Liver (tissue), 9 donors: Measurements from ENCODE around the gene RPTOR. TPM values are rescaled to one million over a fixed set of nuclear protein-coding genes. Genes with fewer than 3 reads are reported as not detected.

Experiments
- DNase-seq: peaks from one replicate; pipeline ENCODE4 v3.0.0-alpha.2; 2017; ENCODE audit warnings: low spot score
- H3K27ac ChIP-seq, 2 donors: one replicate each; pipeline ENCODE4 v1.7.0; 2013; ENCODE audit warnings: inconsistent platforms in 2 of 2, low read length in 2 of 2, control low read depth in 1 of 2, low read depth in 1 of 2, mild to moderate bottlenecking in 1 of 2
- H3K27me3 ChIP-seq, 4 donors: one replicate each; pipeline versions ENCODE4 v1.6.1 to v1.7.0; 2013; ENCODE audit warnings: low read length in 3 of 4, inconsistent platforms in 1 of 4, mild to moderate bottlenecking in 1 of 4, moderate library complexity in 1 of 4; ENCODE audit not compliant: control insufficient read depth in 4 of 4, insufficient read depth in 4 of 4
- H3K36me3 ChIP-seq, 4 donors: one replicate each; pipeline versions ENCODE4 v1.6.1 to v1.7.0; 2013; ENCODE audit warnings: low read length in 3 of 4, mild to moderate bottlenecking in 3 of 4, low read depth in 1 of 4, moderate library complexity in 1 of 4; ENCODE audit not compliant: control insufficient read depth in 4 of 4, insufficient read depth in 3 of 4
- H3K4me1 ChIP-seq, 4 donors: one replicate each; pipeline versions ENCODE4 v1.6.1 to v1.7.0; 2013; ENCODE audit warnings: low read length in 3 of 4, mild to moderate bottlenecking in 3 of 4, moderate library complexity in 1 of 4; ENCODE audit not compliant: control insufficient read depth in 4 of 4, insufficient read depth in 4 of 4
- H3K4me3 ChIP-seq, 3 donors: one replicate each; pipeline versions ENCODE4 v1.6.1 to v1.7.0; 2013; ENCODE audit warnings: low read length in 3 of 3, control low read depth in 1 of 3, low read depth in 1 of 3, mild to moderate bottlenecking in 1 of 3
- H3K9ac ChIP-seq, 2 donors: one replicate each; pipeline ENCODE4 v1.7.0; 2013; ENCODE audit warnings: low read length in 2 of 2, mild to moderate bottlenecking in 2 of 2, moderate library complexity in 2 of 2, control low read depth in 1 of 2, low read depth in 1 of 2
- H3K9me3 ChIP-seq, 4 donors: one replicate each; pipeline versions ENCODE4 v1.6.1 to v1.7.0; 2013; ENCODE audit warnings: low read length in 3 of 4; ENCODE audit not compliant: control insufficient read depth in 4 of 4
- EGR1 ChIP-seq, 2 donors: IDR thresholded peaks; 2 replicates each; pipeline ENCODE4 v1.6.1; 2016 to 2018; ENCODE audit warnings: antibody characterized with exemption in 2 of 2, low read depth in 2 of 2
- FOXA1 ChIP-seq: IDR thresholded peaks from 2 replicates; pipeline ENCODE4 v1.6.1; 2016; ENCODE audit warnings: antibody characterized with exemption
- FOXA2 ChIP-seq: IDR thresholded peaks from 2 replicates; pipeline ENCODE4 v1.6.1; 2016; ENCODE audit warnings: antibody characterized with exemption
- GABPA ChIP-seq, 2 donors: IDR thresholded peaks in 1 of 2; conservative IDR thresholded peaks in 1 of 2; 2 replicates each; pipeline ENCODE4 v1.6.1; 2016; ENCODE audit warnings: antibody characterized with exemption in 2 of 2, mild to moderate bottlenecking in 1 of 2, moderate library complexity in 1 of 2
- HNF4A ChIP-seq, 2 donors: conservative IDR thresholded peaks; 2 replicates each; pipeline ENCODE4 v1.6.1; 2016; ENCODE audit warnings: antibody characterized with exemption in 2 of 2, mild to moderate bottlenecking in 2 of 2
- HNF4G ChIP-seq: IDR thresholded peaks from 2 replicates; pipeline ENCODE4 v1.6.1; 2016; ENCODE audit warnings: antibody characterized with exemption
- JUND ChIP-seq, 2 donors: IDR thresholded peaks; 2 replicates each; pipeline ENCODE4 v1.6.1; 2016; ENCODE audit warnings: antibody characterized with exemption in 2 of 2
- RAD21 ChIP-seq, 2 donors: IDR thresholded peaks; 2 replicates each; pipeline ENCODE4 v1.6.1; 2016; ENCODE audit warnings: antibody characterized with exemption in 2 of 2, mild to moderate bottlenecking in 2 of 2
- RXRA ChIP-seq, 2 donors: IDR thresholded peaks; 2 replicates each; pipeline ENCODE4 v1.6.1; 2017 to 2018; ENCODE audit warnings: antibody characterized with exemption in 2 of 2, mild to moderate bottlenecking in 1 of 2
- SP1 ChIP-seq: IDR thresholded peaks from 2 replicates; pipeline ENCODE4 v1.6.1; 2018; ENCODE audit warnings: antibody characterized with exemption, mild to moderate bottlenecking
- TAF1 ChIP-seq: conservative IDR thresholded peaks from 2 replicates; pipeline ENCODE4 v1.6.1; 2016; ENCODE audit warnings: antibody characterized with exemption, mild to moderate bottlenecking
- YY1 ChIP-seq: IDR thresholded peaks from 2 replicates; pipeline ENCODE4 v1.6.1; 2016; ENCODE audit warnings: antibody characterized with exemption, mild to moderate bottlenecking
- WGBS: extraction: QIAGEN DNeasy Blood & Tissue Kit; methylation state at CpG from one replicate; pipeline ENCODE4 v1.1.7; 2013; 5-methylcytosine and 5-hydroxymethylcytosine counted together
- polyA plus RNA-seq, 2 donors: library from polyadenylated mRNA; stranded (reverse) in 1 of 2; unstranded in 1 of 2; fragments of 200-250 nt in 1 of 2; fragments of >200 nt in 1 of 2; fragmentation: Nextera tagmentation in 1 of 2; extraction: Ambion mirVana in 1 of 2; gene quantifications; one replicate each; pipeline versions ENCODE4 v1.2.1 to v1.2.3, GENCODE V29; 2013 to 2015
- total RNA-seq, 2 donors: library from RNA; depleted of rRNA; stranded (reverse); fragments of >200 nt; gene quantifications; one replicate each; pipeline ENCODE4 v1.2.3, GENCODE V29; 2014
- TF ChIP-seq, protein P1 (sequence below): IDR thresholded peaks from 2 replicates; pipeline ENCODE4 v1.6.1; 2016; ENCODE audit warnings: antibody characterized with exemption, mild to moderate bottlenecking
- TF ChIP-seq, protein P2 (sequence below): IDR thresholded peaks from 2 replicates; pipeline ENCODE4 v1.6.1; 2016; ENCODE audit warnings: antibody characterized with exemption
- TF ChIP-seq, protein P3 (sequence below): IDR thresholded peaks from 2 replicates; pipeline ENCODE4 v1.6.1; 2016; ENCODE audit warnings: antibody characterized with exemption
- TF ChIP-seq, protein P4 (sequence below): IDR thresholded peaks from 2 replicates; pipeline ENCODE4 v1.6.1; 2016; ENCODE audit warnings: antibody characterized with exemption
- donor health status: healthy.
- donor health status: healthy.
- donor health status: healthy.
- donor health status: healthy.
- donor health status: healthy.

The RPTOR gene
- total and polyA plus RNA-seq, 4 donors: 4.8 to 25.4 (median 11.6) TPM

DNA sequence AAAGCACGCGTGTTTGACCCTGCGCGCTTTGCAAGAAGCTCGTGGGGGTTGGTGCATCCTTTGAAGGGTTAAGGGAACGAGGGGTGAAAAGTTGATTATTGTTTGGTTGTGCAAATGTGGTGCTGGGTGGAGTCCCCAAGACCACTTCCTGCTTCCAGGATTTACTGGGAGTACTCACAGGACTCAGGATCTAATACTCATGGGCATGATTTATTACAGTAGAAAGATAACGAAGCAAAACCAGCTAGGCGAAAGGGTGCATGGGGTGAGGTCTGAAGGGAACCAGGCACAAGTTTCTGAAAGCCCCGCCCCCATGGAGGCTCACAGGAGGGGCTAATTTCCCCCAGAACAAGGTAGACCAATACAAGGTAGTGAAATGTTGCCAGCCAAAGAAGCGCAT, 58.8 kb downstream of the RPTOR start:
- WGBS: 89% methylated on average over 10 of the region's 10 CpGs
- TF ChIP-seq SP1 (no peak), EGR1 (IDR thresholded peaks at IDR 0.05; ENCODE audit: low read depth in 2 of 2) (no peak), FOXA2 (no peak), JUND (IDR thresholded peaks at IDR 0.05) (no peak), RAD21 (IDR thresholded peaks at IDR 0.05) (no peak), RXRA (IDR thresholded peaks at IDR 0.05) (no peak), HNF4A (conservative IDR thresholded peaks at IDR 0.05) (no peak), HNF4G (no peak)
- TF ChIP-seq, protein P1, sequence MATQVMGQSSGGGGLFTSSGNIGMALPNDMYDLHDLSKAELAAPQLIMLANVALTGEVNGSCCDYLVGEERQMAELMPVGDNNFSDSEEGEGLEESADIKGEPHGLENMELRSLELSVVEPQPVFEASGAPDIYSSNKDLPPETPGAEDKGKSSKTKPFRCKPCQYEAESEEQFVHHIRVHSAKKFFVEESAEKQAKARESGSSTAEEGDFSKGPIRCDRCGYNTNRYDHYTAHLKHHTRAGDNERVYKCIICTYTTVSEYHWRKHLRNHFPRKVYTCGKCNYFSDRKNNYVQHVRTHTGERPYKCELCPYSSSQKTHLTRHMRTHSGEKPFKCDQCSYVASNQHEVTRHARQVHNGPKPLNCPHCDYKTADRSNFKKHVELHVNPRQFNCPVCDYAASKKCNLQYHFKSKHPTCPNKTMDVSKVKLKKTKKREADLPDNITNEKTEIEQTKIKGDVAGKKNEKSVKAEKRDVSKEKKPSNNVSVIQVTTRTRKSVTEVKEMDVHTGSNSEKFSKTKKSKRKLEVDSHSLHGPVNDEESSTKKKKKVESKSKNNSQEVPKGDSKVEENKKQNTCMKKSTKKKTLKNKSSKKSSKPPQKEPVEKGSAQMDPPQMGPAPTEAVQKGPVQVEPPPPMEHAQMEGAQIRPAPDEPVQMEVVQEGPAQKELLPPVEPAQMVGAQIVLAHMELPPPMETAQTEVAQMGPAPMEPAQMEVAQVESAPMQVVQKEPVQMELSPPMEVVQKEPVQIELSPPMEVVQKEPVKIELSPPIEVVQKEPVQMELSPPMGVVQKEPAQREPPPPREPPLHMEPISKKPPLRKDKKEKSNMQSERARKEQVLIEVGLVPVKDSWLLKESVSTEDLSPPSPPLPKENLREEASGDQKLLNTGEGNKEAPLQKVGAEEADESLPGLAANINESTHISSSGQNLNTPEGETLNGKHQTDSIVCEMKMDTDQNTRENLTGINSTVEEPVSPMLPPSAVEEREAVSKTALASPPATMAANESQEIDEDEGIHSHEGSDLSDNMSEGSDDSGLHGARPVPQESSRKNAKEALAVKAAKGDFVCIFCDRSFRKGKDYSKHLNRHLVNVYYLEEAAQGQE: no peak
- TF ChIP-seq, protein P2, sequence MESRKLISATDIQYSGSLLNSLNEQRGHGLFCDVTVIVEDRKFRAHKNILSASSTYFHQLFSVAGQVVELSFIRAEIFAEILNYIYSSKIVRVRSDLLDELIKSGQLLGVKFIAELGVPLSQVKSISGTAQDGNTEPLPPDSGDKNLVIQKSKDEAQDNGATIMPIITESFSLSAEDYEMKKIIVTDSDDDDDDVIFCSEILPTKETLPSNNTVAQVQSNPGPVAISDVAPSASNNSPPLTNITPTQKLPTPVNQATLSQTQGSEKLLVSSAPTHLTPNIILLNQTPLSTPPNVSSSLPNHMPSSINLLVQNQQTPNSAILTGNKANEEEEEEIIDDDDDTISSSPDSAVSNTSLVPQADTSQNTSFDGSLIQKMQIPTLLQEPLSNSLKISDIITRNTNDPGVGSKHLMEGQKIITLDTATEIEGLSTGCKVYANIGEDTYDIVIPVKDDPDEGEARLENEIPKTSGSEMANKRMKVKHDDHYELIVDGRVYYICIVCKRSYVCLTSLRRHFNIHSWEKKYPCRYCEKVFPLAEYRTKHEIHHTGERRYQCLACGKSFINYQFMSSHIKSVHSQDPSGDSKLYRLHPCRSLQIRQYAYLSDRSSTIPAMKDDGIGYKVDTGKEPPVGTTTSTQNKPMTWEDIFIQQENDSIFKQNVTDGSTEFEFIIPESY: no peak
- TF ChIP-seq, protein P3, sequence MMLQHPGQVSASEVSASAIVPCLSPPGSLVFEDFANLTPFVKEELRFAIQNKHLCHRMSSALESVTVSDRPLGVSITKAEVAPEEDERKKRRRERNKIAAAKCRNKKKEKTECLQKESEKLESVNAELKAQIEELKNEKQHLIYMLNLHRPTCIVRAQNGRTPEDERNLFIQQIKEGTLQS: no peak
- no peak overlapping the region for H3K27ac ChIP-seq
- H3K36me3 ChIP-seq: no peaks in the 10 kb centered on the region
- no peaks in the 10 kb centered on the region for H3K27me3 ChIP-seq
- no peak for DNase-seq
- H3K4me3 ChIP-seq: no peak overlapping the region
- no peaks in the 10 kb centered on the region for H3K9me3 ChIP-seq
- no peak overlapping the region for H3K9ac ChIP-seq
- peaks cover 3 to 10% (median 6%) of the 10 kb centered on the region in 4 donors for H3K4me1 ChIP-seq

GRCh38 chr17:80604009-80604669, 59.5 kb downstream of the RPTOR start:
- no peaks in the 10 kb centered on the region for H3K36me3 ChIP-seq
- no peaks in the 10 kb centered on the region for H3K9me3 ChIP-seq
- no peak for TF ChIP-seq RXRA (IDR thresholded peaks at IDR 0.05)
- TF ChIP-seq, protein P2: no peak
- TF ChIP-seq YY1: no peak
- TF ChIP-seq TAF1: no peak
- no peak for TF ChIP-seq GABPA (IDR thresholded peaks at IDR 0.05 in 1 of 2, conservative IDR thresholded peaks at IDR 0.05 in 1 of 2)
- no peak for TF ChIP-seq FOXA1
- no peak for TF ChIP-seq RAD21 (IDR thresholded peaks at IDR 0.05)
- TF ChIP-seq, protein P4, sequence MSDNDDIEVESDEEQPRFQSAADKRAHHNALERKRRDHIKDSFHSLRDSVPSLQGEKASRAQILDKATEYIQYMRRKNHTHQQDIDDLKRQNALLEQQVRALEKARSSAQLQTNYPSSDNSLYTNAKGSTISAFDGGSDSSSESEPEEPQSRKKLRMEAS: no peak
- no peak overlapping the region for H3K27ac ChIP-seq
- no peak overlapping the region for H3K4me3 ChIP-seq
- DNase-seq: no peak
- WGBS: 96% methylated on average over 5 of the region's 5 CpGs
- H3K9ac ChIP-seq: no peak overlapping the region
- H3K4me1 ChIP-seq: peaks cover 3 to 10% (median 6%) of the 10 kb centered on the region in 4 donors
- H3K27me3 ChIP-seq: no peaks in the 10 kb centered on the region
